Nasal cavity respiratory epithelium epithelial cell of viscerocranial mucosa (primary cell): ENCODE measurements around the gene MAGEC1. TPM values are rescaled to one million over a fixed set of nuclear protein-coding genes. Genes with fewer than 3 reads are reported as not detected.

Experiments
- total RNA-seq: library from RNA; depleted of rRNA; stranded (reverse); fragments of >200 nt; gene quantifications from 2 replicates; pipeline ENCODE4 v1.2.3, GENCODE V29; 2014

MAGEC1 gene, protein sequence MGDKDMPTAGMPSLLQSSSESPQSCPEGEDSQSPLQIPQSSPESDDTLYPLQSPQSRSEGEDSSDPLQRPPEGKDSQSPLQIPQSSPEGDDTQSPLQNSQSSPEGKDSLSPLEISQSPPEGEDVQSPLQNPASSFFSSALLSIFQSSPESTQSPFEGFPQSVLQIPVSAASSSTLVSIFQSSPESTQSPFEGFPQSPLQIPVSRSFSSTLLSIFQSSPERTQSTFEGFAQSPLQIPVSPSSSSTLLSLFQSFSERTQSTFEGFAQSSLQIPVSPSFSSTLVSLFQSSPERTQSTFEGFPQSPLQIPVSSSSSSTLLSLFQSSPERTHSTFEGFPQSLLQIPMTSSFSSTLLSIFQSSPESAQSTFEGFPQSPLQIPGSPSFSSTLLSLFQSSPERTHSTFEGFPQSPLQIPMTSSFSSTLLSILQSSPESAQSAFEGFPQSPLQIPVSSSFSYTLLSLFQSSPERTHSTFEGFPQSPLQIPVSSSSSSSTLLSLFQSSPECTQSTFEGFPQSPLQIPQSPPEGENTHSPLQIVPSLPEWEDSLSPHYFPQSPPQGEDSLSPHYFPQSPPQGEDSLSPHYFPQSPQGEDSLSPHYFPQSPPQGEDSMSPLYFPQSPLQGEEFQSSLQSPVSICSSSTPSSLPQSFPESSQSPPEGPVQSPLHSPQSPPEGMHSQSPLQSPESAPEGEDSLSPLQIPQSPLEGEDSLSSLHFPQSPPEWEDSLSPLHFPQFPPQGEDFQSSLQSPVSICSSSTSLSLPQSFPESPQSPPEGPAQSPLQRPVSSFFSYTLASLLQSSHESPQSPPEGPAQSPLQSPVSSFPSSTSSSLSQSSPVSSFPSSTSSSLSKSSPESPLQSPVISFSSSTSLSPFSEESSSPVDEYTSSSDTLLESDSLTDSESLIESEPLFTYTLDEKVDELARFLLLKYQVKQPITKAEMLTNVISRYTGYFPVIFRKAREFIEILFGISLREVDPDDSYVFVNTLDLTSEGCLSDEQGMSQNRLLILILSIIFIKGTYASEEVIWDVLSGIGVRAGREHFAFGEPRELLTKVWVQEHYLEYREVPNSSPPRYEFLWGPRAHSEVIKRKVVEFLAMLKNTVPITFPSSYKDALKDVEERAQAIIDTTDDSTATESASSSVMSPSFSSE
- total RNA-seq = not detected in 2 replicates

DNA sequence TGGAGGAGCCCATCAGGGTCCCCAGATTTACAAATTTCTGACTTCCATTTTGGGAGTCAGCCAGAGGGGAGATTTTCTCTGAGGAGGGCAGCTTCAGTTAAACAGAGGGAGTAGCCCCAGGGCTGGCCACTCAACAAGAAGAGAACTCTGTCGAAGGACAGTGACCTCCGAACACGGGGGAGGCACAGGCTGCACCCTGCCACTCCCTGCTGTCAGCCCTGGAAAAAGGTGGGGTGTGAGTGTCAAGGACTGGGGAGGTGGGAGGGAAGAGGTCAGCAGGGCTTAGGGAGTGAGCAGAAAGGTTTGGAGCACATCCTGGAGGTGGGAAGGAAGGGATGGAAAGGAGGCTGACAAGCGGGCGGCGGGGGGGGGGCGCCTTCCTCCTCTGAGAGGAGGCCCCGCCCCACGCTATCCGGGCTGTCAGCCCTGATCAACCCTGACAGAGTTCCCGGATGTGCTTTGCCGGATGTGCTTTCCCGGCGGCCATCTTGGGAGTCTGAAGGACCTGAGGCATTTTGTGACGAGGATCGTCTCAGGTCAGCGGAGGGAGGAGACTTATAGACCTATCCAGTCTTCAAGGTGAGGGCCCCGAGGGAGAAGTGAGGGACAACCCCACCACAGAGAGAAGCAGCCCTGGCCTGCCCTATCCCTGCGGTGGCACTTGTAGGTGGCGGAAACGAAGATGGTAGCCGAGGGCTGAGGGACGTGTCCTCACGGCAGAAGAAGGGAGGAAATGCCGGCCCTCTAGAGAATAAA, at the start of gene MAGEC1:
TSS of gene MAGEC1 (plus strand) at position 495 of the 756 bp plus-strand sequence. CDS start 1,179 bp downstream, outside the sequence.

Other genes starting within 250 kb of the MAGEC1 start
- not detected in 2 replicates for gene SPANXD, start 205.2 kb upstream of the MAGEC1 start, total RNA-seq
- not detected in 2 replicates for gene MAGEC3, start 65.6 kb upstream of the MAGEC1 start, total RNA-seq